GM12801 (cell line): Measurements from ENCODE around the gene NFATC1.

ENCODE experiments used
- CTCF ChIP-seq: IDR thresholded peaks from one replicate; pipeline ENCODE4 v1.5.1; 2011; ENCODE audit warnings: control low read depth; ENCODE audit not compliant: insufficient read length; ENCODE audit errors: extremely low read depth

The NFATC1 gene

GRCh38 chr18:79439628-79440023 is 43.9 kb downstream of the NFATC1 start:
- no peak for TF ChIP-seq CTCF

- TF ChIP-seq CTCF, result no peak
Observed at GRCh38 chr18:79440316-79441110, 44.8 kb downstream of the NFATC1 start.

- TF ChIP-seq CTCF, result no peak
Observed at GRCh38 chr18:79441420-79441819, 45.7 kb downstream of the NFATC1 start.

- no peak for TF ChIP-seq CTCF
Observed at GRCh38 chr18:79442508-79443221, 46.9 kb downstream of the NFATC1 start.

- TF ChIP-seq CTCF, result no peak
Observed at GRCh38 chr18:79445221-79445620, 49.5 kb downstream of the NFATC1 start.

GRCh38 chr18:79445696-79446561 is 50.2 kb downstream of the NFATC1 start:
- no peak for TF ChIP-seq CTCF

GRCh38 chr18:79446931-79447330 is 51.2 kb downstream of the NFATC1 start:
- no peak for TF ChIP-seq CTCF
